H9 (cell line): ENCODE measurements around the gene ETFDH. TPM values are rescaled to one million over a fixed set of nuclear protein-coding genes. Genes with fewer than 3 reads are reported as not detected.

Source experiments
- DNase-seq: peaks from one replicate; pipeline ENCODE4 v3.0.0-alpha.2; 2017
- H2AFZ ChIP-seq: one replicate; pipeline ENCODE4 v1.6.1; 2013; ENCODE audit warnings: mild to moderate bottlenecking, low read length, control low read depth, moderate library complexity
- H2AK5ac ChIP-seq: 2 replicates; pipeline ENCODE4 v1.6.1; 2013; ENCODE audit warnings: low read length, control low read depth, mixed read lengths; ENCODE audit not compliant: insufficient read length
- H2BK120ac ChIP-seq: one replicate; pipeline ENCODE4 v1.6.1; 2013; ENCODE audit warnings: low read depth, mild to moderate bottlenecking, low read length, control low read depth, inconsistent platforms; ENCODE audit not compliant: poor library complexity, severe bottlenecking
- H2BK12ac ChIP-seq: 2 replicates; pipeline ENCODE4 v1.6.1; 2013; ENCODE audit warnings: low read length, control low read depth, mixed read lengths, low read depth; ENCODE audit not compliant: insufficient read length
- H2BK15ac ChIP-seq: 2 replicates; pipeline ENCODE4 v1.6.1; 2013; ENCODE audit warnings: low read depth, low read length, control low read depth
- H2BK20ac ChIP-seq: one replicate; pipeline ENCODE4 v1.6.1; 2013; ENCODE audit warnings: low read depth, mild to moderate bottlenecking, low read length, control low read depth, inconsistent platforms; ENCODE audit not compliant: poor library complexity, severe bottlenecking
- H2BK5ac ChIP-seq: 2 replicates; pipeline ENCODE4 v1.6.1; 2013; ENCODE audit warnings: low read length, control low read depth, mixed read lengths; ENCODE audit not compliant: insufficient read length
- H3K14ac ChIP-seq: 2 replicates; pipeline ENCODE4 v1.6.1; 2013; ENCODE audit warnings: low read length, control low read depth; ENCODE audit not compliant: insufficient read depth
- H3K18ac ChIP-seq: 2 replicates; pipeline ENCODE4 v1.6.1; 2013; ENCODE audit warnings: low read depth, mild to moderate bottlenecking, mixed read lengths, low read length, control low read depth; ENCODE audit not compliant: insufficient read length
- H3K23ac ChIP-seq: 2 replicates; pipeline ENCODE4 v1.6.1; 2013; ENCODE audit warnings: low read length, control low read depth, mixed read lengths, low read depth; ENCODE audit not compliant: insufficient read length
- H3K23me2 ChIP-seq: 2 replicates; pipeline ENCODE4 v1.6.1; 2013; ENCODE audit warnings: low read depth, mild to moderate bottlenecking, mixed read lengths, low read length, control low read depth; ENCODE audit not compliant: insufficient read length, poor library complexity, severe bottlenecking
- H3K27ac ChIP-seq: 2 replicates; pipeline ENCODE4 v1.5.1; 2013; ENCODE audit warnings: low read length, control low read depth, mixed read lengths, low read depth; ENCODE audit not compliant: insufficient read length
- H3K27me3 ChIP-seq: 2 replicates; pipeline ENCODE4 v1.6.1; 2013; ENCODE audit warnings: low read length, control low read depth, inconsistent platforms; ENCODE audit not compliant: insufficient read depth
- H3K4ac ChIP-seq: 2 replicates; pipeline ENCODE4 v1.6.1; 2013; ENCODE audit warnings: low read depth, mild to moderate bottlenecking, control low read depth, inconsistent platforms, low read length, moderate library complexity
- H3K4me1 ChIP-seq: 2 replicates; pipeline ENCODE4 v1.6.1; 2013; ENCODE audit warnings: low read length, control low read depth, inconsistent platforms; ENCODE audit not compliant: insufficient read depth
- H3K4me2 ChIP-seq: 2 replicates; pipeline ENCODE4 v1.6.1; 2013; ENCODE audit warnings: low read length, control low read depth, mixed read lengths; ENCODE audit not compliant: insufficient read length, insufficient read depth
- H3K56ac ChIP-seq: 2 replicates; pipeline ENCODE4 v1.6.1; 2013; ENCODE audit warnings: low read depth, mild to moderate bottlenecking, mixed read lengths, low read length, control low read depth; ENCODE audit not compliant: insufficient read length
- H3K79me1 ChIP-seq: 2 replicates; pipeline ENCODE4 v1.6.1; 2013; ENCODE audit warnings: low read depth, mild to moderate bottlenecking, moderate library complexity, low read length, control low read depth, inconsistent platforms; ENCODE audit not compliant: insufficient read depth, poor library complexity, severe bottlenecking
- H3K79me2 ChIP-seq: 2 replicates; pipeline ENCODE4 v1.6.1; 2013; ENCODE audit warnings: low read length, control low read depth, inconsistent platforms; ENCODE audit not compliant: insufficient read depth
- H3K9ac ChIP-seq: 2 replicates; pipeline ENCODE4 v1.6.1; 2013; ENCODE audit warnings: low read length, control low read depth, mixed read lengths; ENCODE audit not compliant: insufficient read length; ENCODE audit errors: extremely low read depth
- H3K9me3 ChIP-seq: one replicate; pipeline ENCODE4 v1.6.1; 2013; ENCODE audit warnings: low read depth, low read length, inconsistent platforms; ENCODE audit not compliant: control insufficient read depth
- H3T11ph ChIP-seq: one replicate; pipeline ENCODE4 v1.6.1; 2013; ENCODE audit warnings: mild to moderate bottlenecking, low read length, control low read depth, inconsistent platforms
- H4K20me1 ChIP-seq: one replicate; pipeline ENCODE4 v1.6.1; 2013; ENCODE audit not compliant: control insufficient read depth, insufficient read length, insufficient read depth
- H4K5ac ChIP-seq: 2 replicates; pipeline ENCODE4 v1.6.1; 2013; ENCODE audit warnings: low read depth, mild to moderate bottlenecking, mixed read lengths, low read length, control low read depth; ENCODE audit not compliant: insufficient read length
- H4K8ac ChIP-seq: replicated peaks from 2 replicates; pipeline ENCODE4 v1.6.1; 2013; ENCODE audit warnings: low read length, control low read depth, mixed read lengths, low read depth; ENCODE audit not compliant: insufficient read length
- H4K91ac ChIP-seq: 2 replicates; pipeline ENCODE4 v1.6.1; 2013; ENCODE audit warnings: low read depth, mild to moderate bottlenecking, moderate library complexity, mixed read lengths, low read length, control low read depth; ENCODE audit not compliant: insufficient read length
- H3K27ac Mint-ChIP-seq, 3 experiments: 2 replicates in 2 of 3; 3 replicates in 1 of 3; pipeline ENCODE4 v1.8.0; 2020 to 2021; ENCODE audit warnings: mixed read lengths in 3 of 3, mild to moderate bottlenecking in 1 of 3, moderate library complexity in 1 of 3
- H3K27me3 Mint-ChIP-seq: 2 replicates; pipeline ENCODE4 v1.8.0; 2021; ENCODE audit warnings: low read depth, mild to moderate bottlenecking, moderate library complexity, mixed read lengths
- H3K36me3 Mint-ChIP-seq, 3 experiments: 2 replicates in 2 of 3; 3 replicates in 1 of 3; pipeline ENCODE4 v1.8.0; 2020 to 2021; ENCODE audit warnings: low read depth in 3 of 3, mixed read lengths in 3 of 3; ENCODE audit not compliant: insufficient read depth in 1 of 3
- H3K4me1 Mint-ChIP-seq, 2 experiments: 2 replicates each; pipeline ENCODE4 v1.8.0; 2020; ENCODE audit warnings: mixed read lengths in 2 of 2
- H3K4me3 Mint-ChIP-seq, 2 experiments: 2 replicates in 1 of 2; 3 replicates in 1 of 2; pipeline ENCODE4 v1.8.0; 2020 to 2021; ENCODE audit warnings: mild to moderate bottlenecking in 2 of 2, mixed read lengths in 2 of 2, moderate library complexity in 1 of 2
- H3K9me3 Mint-ChIP-seq, 2 experiments: 2 replicates in 1 of 2; 3 replicates in 1 of 2; pipeline ENCODE4 v1.8.0; 2020; ENCODE audit warnings: mild to moderate bottlenecking in 2 of 2, mixed read lengths in 2 of 2, moderate library complexity in 1 of 2
- CTCF ChIP-seq: fragments of 200-600 bp; sonication (generic); conservative IDR thresholded peaks from 3 replicates; pipeline ENCODE4 v1.8.0; 2021; ENCODE audit warnings: antibody characterized with exemption, mild to moderate bottlenecking
- WGBS: extraction: QIAGEN DNeasy Blood & Tissue Kit; methylation state at CpG from one replicate; pipeline ENCODE4 v1.1.7; 2013; ENCODE audit warnings: missing lambda C conversion rate, low lambda C conversion rate, mixed read lengths; ENCODE audit not compliant: insufficient read length; ENCODE audit errors: extremely low coverage; 5-methylcytosine and 5-hydroxymethylcytosine counted together
- total RNA-seq: library from RNA; stranded (reverse); gene quantifications from 2 replicates; pipeline ENCODE4 v1.2.1, GENCODE V29; 2021

The ETFDH gene
- total RNA-seq, 1 experiment from 2014 or later: 12.8 TPM

- Histone ChIP-seq H4K91ac (no peak overlapping the region), H3K4me1 (no peaks in the 10 kb centered on the region), H3K79me2 (no peaks in the 10 kb centered on the region), H3T11ph (no peak overlapping the region), H2AFZ (no peak overlapping the region), H3K14ac (no peak overlapping the region), H2BK120ac (no peak overlapping the region), H4K20me1 (no peaks in the 10 kb centered on the region), H3K9me3 (no peaks in the 10 kb centered on the region), H2BK20ac (no peak overlapping the region), H3K23ac (no peak overlapping the region), H3K27me3 (no peaks in the 10 kb centered on the region), H2AK5ac (no peak overlapping the region), H3K4me2 (no peak overlapping the region), H2BK12ac (no peak overlapping the region), H4K5ac (no peak overlapping the region), H3K23me2 (no peaks in the 10 kb centered on the region), H3K4ac (no peak overlapping the region), H3K79me1 (no peaks in the 10 kb centered on the region), H3K18ac (no peak overlapping the region), H3K56ac (no peak overlapping the region), H2BK5ac (no peak overlapping the region), H4K8ac (no peak overlapping the region), H3K27ac (no peak overlapping the region), H2BK15ac (no peak overlapping the region), H3K9ac (no peak overlapping the region)
- H3K27me3 Mint-ChIP-seq: no peaks in the 10 kb centered on the region
- no peak overlapping the region; a peak in 1 of 5 replicates for H3K4me3 Mint-ChIP-seq
- no peak overlapping the region for H3K27ac Mint-ChIP-seq
- peaks cover 4 to 5% of the 10 kb centered on the region in 2 experiments; a peak in 3 of 4 replicates for H3K4me1 Mint-ChIP-seq
- H3K9me3 Mint-ChIP-seq: no peaks in the 10 kb centered on the region
- WGBS: no CpG with 5 or more reads among the region's 2 CpGs
- no peaks in the 10 kb centered on the region for H3K36me3 Mint-ChIP-seq
- DNase-seq: no peak
- no peak for TF ChIP-seq CTCF
These were observed 10.0 kb downstream of the ETFDH start for GRCh38 chr4:158682066-158682465.
